CD4-positive, alpha-beta T cell treated with Interleukin-2 at 100 ng/mL for 4 hours (primary cell): ENCODE measurements around the gene STK25.
"Not testable (repeated sequence)": the region's sequence is repeated elsewhere in the genome, so short reads cannot be mapped to it uniquely, and the experiment has no call there.

Experiments
- DNase-seq: peaks from one replicate; pipeline ENCODE4 v3.0.0-alpha.2; 2020; ENCODE audit warnings: low spot score

The STK25 gene

DNA sequence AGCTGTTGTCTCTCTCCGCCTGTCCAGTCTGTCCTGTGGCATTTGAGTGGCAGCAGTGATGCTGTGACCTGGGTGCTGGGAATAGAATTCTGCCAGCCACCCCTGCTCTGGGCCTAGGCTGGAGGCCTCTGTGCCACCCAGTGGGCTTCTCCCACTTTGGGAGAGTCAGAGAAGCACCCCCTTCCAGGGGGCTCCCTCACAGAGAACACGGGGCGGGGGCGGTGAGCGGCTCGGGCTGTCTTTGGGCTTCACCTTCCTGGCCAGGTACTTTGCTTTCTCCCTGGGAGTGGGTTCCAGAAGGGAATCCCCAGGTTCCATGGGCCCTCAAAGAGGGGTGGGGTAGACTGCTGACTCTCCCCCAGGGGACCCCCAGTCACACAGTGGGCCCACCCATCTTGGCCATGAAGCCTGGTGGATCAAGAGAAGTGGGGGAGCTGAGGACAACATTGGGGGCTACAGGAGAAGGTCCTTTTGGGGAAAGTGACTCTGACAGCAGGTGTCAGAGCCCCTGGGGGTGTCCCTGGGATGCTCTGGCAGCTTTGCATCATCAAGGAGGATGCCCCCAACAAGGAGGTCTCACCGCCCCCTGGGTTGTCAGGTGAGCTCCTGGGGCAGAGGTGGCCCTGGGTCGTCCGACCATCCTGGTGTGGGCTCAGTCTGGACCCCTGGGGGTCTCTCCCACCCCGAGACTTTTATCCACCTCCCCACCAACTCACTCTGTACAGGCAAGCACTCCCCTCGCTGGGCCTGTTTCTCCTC is 31.4 kb upstream of the STK25 start:
- no peak for DNase-seq

DNA sequence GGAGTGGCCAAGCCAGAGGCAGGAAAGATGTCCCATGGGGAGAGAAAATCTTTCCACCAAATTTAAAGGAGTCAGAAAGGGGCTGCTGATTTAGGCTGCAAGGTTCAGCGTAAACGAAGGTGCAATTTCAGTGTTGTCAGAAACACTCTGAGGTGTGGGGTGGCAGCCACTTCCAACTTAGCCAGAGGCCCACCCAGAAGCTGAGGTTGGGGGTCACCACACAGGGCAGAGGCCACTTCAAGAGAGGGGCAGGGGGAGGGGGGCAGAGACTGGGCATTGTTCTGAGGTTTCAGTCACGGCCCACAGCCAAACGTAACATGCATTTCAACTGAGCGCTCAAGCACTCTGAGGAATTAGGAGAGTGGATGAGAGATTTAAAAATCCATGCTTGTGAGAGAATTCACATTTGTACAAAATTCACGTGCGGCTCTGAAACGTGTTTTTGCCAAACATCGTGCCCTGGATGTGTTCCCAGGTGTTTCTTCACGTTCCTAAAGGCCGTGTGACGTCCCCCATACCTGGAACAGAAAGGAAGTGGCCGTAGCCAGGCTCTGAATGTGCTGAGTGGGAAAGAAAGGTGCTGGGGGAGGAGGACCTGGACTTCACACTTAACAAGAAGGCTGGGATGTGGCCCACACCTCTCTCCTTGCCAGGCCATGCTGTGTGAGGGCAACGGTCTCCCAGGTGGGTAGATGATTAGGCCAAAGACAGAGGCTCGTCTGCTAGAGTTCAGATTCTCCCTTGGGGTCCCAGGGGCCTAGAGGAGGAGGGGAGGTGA is 30.6 kb upstream of the STK25 start:
- DNase-seq = no peak

DNA sequence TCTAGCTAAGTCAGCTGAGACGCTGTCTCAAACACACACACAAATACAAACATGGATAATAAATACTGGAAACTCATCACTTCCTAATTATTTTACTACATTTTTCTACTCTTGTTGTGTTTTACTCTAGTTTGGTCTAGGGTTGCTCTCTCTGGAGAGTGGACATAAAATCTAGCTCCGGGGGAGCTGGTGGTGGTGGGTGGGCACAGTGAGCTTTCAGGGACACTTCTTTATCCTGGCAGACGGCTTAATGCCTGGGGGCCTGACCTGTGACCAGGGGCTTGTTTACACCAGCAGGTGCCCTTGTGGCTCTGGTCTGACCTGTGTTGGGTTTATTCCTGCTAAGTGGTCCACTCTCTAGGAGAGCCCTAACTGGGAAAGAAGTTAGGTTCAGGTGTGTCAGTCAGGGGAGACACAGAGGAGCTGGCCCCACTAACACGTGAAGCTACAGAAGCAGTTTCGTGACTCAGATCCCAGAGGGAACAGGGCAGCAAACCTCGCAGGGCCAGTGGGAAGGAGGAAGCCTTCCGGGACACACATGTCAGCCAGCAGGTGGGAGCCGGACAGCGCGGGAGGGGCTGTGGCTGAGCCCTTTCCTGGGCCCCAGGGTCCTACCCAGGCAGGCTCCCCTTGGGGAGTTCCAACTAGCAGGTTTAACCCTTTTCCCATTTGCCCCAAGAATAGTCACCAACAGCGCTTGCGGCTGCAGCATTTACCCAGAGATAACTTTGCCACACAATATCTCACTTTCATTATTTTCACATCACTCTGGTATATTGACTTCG is 27.7 kb upstream of the STK25 start:
- DNase-seq = no peak

DNA sequence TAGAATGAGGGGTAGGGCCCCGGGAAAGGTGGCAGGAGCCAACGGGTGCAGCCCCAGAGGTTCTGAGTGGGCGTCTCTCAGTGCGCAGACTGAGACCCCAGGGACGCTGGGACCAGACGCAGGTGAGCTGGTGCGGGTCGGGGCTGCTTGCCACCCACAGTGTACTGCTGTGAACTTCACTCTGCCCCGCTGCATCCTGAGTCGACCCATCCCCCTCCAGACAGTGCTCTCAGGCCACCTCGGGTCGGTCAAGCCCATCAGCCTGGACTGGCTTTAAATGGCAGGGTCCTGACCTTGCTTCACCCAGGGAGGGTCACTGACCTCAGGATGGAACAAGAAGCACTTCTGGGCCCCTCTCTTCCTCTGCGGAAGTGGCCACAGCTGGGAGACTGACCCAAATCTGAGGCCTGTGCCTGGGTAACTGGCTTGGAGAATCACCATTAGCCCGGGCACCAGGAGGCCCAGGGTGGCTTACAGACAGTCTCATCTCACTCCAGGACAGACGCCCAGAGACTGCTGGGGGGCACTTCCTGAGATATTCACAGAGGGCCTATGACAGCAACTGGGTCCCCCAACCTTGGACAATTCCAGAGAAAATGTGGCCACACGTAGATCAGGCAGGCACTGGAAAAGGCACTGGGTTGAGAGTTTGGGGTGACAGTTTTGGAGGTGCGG is 26.5 kb upstream of the STK25 start:
- DNase-seq = no peak

GRCh38 chr2:241534293-241534692 is 25.9 kb upstream of the STK25 start:
- DNase-seq = no peak

- DNase-seq = no peak
Observed at GRCh38 chr2:241532733-241533601, 24.6 kb upstream of the STK25 start.

DNA sequence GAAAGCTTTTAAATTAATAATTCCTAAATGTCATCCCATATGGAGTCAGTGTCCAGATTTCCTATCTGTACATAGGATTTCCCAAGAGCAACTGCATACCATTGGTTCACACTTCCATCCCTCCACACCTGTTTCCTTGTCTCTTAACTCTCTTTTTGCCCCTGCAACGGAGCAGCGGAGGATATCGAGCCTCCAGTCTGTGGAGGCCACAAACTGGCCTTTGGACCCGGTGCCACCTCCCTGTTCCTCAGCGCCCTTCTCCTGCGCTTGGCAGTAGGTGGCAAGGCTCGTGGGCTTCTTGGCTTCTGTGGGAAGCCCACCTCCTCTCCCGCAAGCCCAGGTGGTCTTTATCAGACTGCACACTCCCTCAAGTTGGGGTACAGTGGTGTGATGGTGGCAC is 23.8 kb upstream of the STK25 start:
- DNase-seq = no peak

DNA sequence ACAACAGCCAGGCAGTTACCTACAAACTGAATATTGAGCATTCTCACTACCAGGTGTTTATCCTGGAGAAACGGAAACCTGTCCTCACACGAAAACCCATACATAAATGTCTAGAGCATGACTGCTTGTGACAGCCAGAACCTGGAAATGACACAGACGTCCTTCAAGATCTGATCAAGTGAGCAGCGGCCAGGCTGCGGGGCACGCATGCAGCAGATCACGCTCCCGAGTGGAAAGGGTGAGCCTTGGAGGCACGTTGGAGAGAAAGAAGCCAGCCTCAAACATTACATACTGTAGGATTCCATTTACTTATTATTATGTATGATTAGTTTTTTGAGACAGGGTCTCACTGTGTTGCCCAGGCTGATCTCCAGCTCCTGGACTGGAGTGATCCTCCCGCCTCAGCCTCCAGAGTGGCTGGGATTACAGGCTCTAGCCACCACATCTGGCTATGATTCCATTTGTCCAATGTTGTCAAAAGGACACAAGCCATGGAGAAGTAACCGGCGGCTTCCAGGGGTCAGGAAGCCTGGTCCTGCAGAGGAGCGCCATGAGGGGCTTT is 22.9 kb upstream of the STK25 start:
- no peak for DNase-seq

- DNase-seq = no peak
Observed at GRCh38 chr2:241530571-241530970, 22.2 kb upstream of the STK25 start.

DNA sequence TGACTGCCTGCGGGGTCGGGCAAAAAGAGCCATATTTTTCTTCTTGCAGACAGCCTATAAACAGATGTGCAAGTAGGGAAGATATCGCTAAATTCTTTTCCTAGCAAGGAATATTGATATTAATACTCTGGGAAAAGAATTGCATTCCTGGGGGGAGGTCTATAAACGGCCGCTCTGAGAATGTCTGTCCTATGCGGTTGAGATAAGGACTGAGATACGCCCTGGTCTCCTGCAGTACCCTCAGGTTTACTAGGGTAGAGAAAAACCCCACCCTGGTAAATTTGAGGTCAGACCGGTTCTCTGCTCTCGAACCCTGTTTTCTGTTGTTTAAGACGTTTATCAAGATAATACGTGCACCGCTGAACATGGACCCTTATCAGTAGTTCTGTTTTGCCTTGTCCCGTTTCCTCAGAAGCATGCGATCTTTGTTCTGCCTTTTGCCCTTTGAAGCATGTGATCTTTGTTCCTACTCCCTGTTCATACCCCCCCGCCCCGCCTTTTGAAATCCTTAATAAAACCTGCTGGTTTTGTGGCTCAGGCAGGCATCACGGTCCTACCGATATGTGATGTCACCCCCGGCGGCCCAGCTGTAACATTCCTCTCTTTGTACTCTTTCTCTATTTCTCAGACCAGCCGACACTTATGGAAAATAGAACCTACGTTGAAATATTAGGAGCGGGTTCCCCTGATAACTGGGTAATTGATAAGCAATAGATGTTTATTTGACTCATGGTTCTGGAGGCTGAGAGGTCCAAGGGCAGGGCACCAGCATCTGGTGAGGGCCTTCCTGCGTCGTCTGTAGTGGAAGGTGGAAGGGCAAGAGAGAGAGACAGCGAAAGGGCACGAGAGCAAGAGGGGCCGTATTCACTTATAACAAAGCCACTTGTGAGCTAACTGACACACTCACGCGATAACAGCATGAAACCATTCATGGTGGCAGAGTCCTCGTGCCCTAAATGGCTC is 17.7 kb upstream of the STK25 start:
- DNase-seq = not testable (repeated sequence)

GRCh38 chr2:241522477-241522876 is 14.1 kb upstream of the STK25 start:
- no peak for DNase-seq

DNA sequence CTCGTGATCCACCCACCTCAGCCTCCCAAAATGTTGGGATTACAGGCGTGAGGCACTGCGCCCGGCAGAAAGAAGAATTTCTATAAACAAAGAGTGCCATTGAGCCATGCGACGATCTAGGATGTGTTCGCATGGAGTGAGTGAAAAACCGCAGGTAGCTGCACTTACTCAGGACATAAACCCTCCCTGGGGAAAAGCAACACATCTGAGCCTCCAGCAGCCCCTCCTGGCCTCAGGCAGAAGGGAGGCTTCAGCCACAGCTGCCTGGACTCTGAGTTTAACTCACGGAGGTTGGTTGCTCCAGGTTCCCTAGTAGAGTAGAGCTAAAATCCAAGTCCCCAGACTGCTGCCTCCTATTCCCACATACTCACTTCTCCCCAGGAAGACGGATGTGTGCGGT is 11.3 kb upstream of the STK25 start:
- no peak for DNase-seq

- DNase-seq = no peak
Observed at GRCh38 chr2:241517297-241517696, 8.9 kb upstream of the STK25 start.

DNA sequence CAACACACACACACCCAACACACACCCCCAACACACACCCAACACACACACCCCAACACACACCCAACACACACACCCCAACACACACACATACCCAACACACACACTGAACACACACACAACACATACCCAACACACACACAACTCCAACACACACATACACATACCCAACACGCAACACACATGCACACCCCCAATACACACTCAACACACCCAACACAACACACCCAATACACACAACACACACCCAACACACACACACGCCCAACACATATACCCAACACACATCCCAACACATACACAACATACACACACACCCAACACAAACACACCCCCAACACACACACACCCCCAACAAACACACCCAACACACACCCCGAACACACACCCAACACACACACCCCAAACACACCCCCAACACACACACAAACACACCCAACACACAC is 8.2 kb upstream of the STK25 start:
- DNase-seq = no peak

GRCh38 chr2:241514986-241515737 is 6.8 kb upstream of the STK25 start:
- DNase-seq = no peak

GRCh38 chr2:241514553-241514952 is 6.2 kb upstream of the STK25 start:
- no peak for DNase-seq

DNA sequence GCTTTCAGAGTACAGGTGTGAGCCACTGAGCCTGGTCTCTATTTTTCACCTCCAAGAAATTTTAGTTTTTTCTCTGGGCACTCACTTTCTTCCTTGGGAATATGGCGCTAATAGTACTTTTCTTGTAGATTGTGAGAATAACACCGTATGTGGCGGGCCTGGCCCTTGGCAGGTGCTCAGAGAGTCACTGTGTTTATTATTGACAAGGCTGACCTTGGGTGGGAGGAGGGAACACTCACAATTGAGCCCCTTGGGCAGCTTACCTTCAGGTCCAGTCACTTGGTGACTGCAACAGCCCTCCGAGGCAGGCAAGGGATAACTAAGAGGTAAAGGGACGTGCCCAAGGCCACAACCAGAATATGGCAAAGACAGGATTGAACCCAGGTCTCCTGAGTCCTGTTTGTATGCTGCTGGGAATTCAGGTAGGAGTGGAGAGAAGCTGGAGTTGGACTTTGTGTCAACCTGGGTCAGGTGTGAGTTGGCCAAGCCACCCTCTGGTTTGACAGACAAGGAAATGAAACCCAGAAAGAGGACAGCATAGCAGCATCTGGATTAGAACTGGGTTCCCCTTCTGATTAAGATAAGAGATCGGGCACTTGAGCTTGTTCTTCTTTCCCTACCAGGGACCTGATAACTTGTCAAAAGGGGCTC is 2.8 kb upstream of the STK25 start:
- DNase-seq = no peak

- DNase-seq = no peak
Observed at GRCh38 chr2:241509155-241509784, 886 bp upstream of the STK25 start.
